Daoy (cell line): ENCODE data around the gene SLC44A3. TPM values are rescaled to one million over a fixed set of nuclear protein-coding genes. Genes with fewer than 3 reads are reported as not detected.

Experiments
- DNase-seq: peaks from one replicate; pipeline ENCODE4 v3.0.0-alpha.2; 2015; ENCODE audit warnings: low read depth
- total RNA-seq: library from RNA; depleted of rRNA; stranded (reverse); fragments of >200 nt; shearing (Covaris generic); gene quantifications from 2 replicates; pipeline ENCODE4 v1.2.3, GENCODE V29; 2014; rRNA removed

Gene SLC44A3
- 0.09 and 0.80 TPM in 2 replicates for total RNA-seq

GRCh38 chr1:94819945-94820746 is at the start of gene SLC44A3:
TSS of gene SLC44A3 (plus strand) at chr1:94820357. CDS start at chr1:94820452, 95 bp downstream.
- peak; percentile 71 for DNase-seq

DNA sequence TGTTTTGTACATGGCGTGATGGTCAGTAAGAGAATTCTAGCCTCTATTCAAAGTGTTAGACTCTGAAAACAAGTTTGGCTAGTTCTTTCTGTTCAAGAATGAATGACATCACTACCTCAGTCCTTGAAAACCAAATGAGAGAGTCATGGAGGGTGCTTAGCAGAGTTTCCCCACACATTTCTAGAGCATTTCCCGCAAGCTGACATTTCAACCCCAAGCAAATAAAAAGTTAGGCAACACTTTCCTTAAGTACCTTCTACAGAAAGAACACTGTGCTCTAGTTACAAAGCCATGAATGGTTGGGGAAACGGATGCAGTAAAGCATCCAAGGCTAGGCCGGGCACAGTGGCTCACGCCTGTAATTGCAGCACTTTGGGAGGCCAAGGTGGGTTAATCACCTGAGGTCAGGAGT is 47.9 kb upstream of the SLC44A3 start:
- DNase-seq, result no peak

GRCh38 chr1:94772845-94773244 is 47.3 kb upstream of the SLC44A3 start:
- DNase-seq, result no peak

DNA sequence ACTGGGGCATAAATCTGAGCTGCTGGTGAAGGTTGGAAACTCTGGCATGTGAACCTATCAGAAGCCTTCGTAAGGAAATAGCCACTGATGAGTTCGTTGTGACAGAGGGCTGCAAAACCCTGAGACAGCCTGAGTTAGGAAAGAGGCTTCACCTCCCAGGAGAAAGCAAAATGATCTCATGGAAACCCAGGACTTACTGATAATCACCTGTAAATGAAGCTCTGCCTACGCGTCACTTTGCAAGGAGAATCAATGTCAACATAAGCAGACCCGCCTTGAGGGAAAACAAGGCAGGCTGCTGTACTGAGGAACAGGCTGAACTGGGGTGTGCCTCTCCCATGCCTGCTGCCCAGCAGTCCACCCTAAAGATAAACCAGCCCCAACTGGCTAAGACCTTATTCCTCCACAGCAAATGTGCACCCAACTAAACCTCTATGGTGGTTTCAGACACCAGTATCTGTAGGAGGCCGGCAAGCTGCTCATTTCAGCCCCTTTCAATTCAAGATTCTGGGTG is 46.8 kb upstream of the SLC44A3 start:
- DNase-seq, result no peak

GRCh38 chr1:94773931-94774422 is 46.2 kb upstream of the SLC44A3 start:
- DNase-seq, result peak; percentile 86

- DNase-seq, result no peak
Observed at GRCh38 chr1:94776474-94776873, 43.7 kb upstream of the SLC44A3 start.

DNA sequence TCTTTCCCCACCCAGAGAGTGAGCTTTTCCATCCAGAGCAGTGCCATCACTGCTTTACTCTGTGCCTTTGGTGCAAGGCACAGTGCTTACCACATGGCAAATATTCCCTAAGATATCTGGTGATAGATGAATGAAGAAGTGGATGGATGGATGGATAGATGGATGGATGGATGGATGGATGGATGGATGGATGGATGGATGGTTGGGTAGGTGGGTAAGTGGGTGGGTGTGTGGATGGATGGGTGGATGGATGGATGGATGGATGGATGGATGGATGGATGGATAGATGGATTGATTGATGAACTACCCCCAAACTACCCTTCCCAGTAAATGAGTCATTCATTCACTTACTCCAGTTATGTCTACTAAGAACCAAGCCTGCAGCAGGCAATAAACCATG is 42.9 kb upstream of the SLC44A3 start:
- DNase-seq, result no peak

DNA sequence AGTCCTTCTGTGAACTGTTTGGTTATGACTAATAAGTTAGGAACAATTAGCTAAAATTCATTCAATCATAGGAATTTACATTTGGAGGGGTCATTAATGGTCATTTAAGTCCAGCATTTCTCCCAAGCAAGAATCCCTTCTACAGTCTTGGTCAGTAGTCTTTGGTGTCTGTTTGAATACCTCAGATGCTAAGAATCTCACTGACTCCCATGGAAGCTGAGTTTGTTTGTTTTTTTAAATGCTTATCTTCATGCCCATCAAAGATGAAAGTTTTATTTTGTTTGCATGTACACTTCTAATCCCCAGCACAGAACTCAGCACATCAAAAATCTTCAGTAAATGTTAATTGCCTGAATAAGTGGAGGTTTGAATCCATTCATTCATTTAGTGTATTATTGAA is 41.3 kb upstream of the SLC44A3 start:
- no peak for DNase-seq

DNA sequence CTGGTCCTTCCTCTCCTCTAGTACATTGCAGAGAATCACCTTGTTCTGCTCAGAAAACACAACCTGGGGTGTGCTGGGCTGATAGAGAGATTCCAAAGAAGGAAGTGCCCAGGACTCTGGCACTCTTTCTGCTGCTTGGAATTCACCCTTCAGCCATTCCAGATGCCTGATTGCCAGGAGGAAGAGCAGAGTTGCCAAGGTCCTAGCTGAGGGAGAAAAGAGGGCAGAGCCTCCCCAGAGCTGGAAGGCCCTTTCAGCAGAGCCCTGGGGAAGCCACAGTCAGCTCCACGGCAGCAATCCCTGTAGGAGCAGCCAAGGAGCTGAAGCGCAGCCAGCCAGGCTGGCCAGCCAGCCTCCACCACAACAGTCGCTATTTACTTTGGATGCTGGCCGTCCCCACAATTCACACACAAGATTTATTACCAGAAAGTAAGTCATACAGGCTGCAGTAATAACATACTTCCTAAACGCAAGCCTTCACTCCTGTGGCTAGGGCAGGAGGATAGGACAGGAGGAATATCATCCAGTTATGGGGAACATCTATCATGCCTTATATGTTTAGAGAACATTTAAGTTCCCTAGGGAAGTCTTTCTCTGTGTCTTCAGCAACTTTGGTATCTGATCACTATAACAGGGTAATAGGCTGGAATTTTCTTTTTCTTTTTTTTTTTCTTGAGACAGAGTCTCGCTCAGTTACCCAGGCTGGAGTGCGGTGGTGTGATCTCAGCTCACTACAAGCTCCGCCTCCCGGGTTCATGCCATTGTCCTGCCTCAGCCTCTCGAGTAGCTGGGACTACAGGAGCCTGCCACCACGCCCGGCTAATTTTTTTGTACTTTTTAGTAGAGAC is 36.6 kb upstream of the SLC44A3 start:
- peak; percentile 98 for DNase-seq

- no peak for DNase-seq
Observed at GRCh38 chr1:94784190-94784515, 36.0 kb upstream of the SLC44A3 start.

DNA sequence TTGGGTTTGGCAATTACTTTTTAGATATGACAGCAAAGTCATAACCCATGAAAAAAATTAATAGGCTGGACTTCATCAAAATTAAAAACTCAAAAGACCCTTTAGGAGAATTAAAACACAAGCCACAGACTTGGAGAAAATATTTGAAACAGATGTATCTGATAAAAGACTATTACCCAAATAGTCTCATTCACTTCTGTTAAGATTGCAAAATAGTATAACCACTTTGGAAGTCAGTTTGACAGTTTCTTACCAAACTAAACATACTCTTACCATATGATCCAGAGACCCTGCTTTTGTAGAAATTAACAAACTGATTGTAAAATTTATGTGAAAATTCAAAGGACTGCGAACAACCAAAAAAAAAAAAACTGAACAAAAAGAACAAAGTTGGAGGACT is 32.5 kb upstream of the SLC44A3 start:
- no peak for DNase-seq

DNA sequence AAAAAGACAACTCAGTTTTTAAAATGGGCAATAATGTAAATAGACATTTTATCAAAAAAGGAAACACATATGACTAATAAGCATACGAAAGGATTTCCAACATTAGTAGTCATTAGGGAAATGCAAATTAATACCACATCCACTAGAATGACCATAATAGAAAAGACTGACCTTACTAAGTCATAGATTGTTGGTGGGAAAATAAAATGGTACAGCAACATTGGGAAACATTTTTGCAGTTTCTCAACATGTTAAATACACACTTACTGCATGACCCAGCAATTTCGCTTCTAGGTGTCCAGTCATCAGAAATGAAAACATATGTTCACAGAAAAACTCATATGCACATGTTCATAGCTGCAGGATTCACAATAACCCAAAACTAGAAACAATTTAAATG is 29.9 kb upstream of the SLC44A3 start:
- DNase-seq, result no peak

DNA sequence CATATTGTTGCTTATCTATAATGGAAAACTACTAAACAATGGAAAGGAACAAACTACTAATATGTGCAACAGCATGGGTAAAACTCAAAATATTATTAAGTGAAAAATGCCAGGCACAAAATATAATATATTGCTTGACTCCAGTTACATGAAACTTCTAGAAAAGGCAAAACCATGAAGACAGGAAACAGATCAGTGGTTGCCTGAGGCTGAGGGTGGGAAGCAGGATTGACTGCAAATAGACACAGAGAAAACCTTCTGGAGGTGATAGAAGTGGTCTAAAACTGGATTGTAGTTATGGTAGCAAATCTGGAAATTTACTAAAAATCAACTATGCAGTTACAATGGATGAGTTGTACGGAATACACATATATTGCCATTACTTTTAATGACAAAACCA is 29.5 kb upstream of the SLC44A3 start:
- DNase-seq, result no peak

DNA sequence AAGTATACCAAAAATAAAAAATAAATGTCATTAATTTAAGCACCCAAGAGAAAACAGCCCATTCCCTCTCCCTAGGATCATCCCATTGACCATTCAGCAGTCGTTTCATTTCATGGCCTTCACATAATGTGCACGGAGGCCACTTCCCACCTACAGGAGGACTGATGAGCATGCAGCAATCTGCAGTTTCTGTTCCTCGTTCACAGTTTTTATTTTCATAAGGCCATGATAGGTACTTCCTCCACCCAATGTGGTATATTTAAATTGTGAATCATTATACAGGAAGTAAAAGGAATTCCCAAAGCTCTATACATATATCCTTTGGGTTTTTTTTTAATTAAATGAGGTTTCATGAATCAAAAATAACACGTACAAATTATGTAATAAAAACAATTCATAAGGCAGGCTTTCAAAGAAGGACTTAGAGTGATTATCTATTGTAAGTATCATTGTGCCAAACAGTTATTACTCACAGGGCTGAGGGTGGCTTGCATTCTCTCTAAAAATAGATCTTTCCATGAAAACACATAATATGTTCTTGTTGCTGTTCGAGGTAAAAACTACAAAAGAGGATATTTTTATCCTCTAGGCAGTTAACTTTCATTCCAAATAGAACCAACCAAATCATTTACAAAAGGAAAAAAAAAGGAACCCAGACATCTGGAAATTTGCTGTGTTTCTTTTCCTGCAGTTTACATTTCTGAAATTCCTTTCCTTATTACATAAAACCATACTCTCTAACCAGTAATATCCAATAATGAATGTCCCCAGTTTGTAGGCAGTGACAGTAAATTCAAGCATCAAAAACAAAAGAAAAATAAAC is 27.5 kb upstream of the SLC44A3 start:
- DNase-seq, result peak; percentile 87

DNA sequence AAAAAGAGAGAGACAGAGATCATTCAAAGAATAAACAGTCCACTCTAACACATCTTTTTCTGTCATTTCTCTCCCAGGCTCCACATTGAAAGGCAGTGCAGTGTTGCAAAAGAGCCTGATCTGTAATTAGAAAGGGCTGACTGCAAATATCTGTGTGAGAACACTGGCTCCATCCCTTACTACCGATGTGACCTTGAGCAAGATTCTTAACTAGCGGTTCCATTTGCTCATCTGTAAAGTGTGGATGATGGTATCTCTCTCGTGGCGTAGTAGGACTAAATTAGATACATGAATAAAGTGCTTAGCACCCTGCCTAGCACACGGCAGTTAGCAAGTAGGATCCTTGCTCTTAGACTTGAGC is 26.9 kb upstream of the SLC44A3 start:
- DNase-seq, result no peak

- no peak for DNase-seq
Observed at GRCh38 chr1:94795434-94795833, 24.7 kb upstream of the SLC44A3 start.

GRCh38 chr1:94796266-94796665 is 23.9 kb upstream of the SLC44A3 start:
- no peak for DNase-seq

DNA sequence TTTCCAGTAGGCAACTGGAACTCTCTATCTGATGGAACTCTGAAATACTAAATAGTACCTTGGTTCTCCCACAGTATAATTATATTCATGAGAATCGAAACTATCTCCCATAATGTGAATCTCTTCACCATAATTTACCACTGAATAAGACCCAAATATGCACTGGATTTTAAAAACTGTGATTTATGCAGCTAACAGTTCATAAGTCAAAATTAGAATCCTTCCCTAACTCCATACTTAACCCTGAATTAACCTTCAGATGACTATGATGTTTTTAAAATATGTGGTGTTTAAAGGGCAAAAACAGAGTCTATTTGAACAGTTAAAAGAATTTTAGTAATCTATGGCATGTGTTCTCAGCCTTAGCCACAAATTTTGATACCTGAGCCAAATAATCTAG is 22.9 kb upstream of the SLC44A3 start:
- DNase-seq, result no peak

DNA sequence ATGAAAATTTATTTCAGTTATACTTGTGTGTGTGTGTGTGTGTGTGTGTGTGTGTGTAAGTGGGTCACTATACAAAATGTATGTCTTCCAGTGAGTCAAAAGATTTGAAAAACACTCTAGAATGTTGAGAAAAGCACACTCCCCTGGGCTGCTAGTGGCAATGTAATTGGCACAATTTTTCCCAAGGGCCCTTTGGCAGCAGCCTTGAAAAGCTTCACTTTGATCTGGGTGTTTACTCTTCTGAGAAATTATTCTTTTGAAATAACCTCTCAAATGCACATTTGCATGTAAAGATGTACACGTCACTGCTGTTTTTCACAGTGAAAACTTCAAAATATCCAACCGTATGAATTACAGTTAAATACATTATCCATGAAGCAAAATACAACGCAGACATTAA is 22.1 kb upstream of the SLC44A3 start:
- DNase-seq, result no peak

DNA sequence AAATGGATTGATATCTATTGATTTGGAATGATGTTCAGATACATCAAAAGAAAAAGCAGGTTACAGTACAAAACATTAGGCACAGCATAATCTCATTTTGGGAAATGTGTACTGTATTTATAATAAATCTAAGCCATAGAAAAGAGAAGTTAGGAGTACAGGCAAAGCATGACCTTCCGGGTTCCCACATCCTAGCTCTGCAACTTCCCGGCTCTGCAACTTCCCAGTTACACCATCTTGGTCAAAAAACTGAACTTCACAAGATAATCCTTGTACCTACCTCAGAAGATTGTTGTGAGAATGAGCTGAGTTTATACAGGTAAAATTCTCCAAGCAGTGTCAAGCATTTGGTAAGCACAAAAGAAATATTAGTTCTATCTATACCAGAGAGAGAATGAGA is 21.7 kb upstream of the SLC44A3 start:
- no peak for DNase-seq

GRCh38 chr1:94799206-94799605 is 21.0 kb upstream of the SLC44A3 start:
- no peak for DNase-seq
